ENCODE measurements around the gene GPX2.

GRCh38 chr14:64937821-64938193, 4.7 kb downstream of the GPX2 start:
- TF ChIP-seq CTCF (IDR thresholded peaks at IDR 0.05; ENCODE audit: low read depth, low read length, missing input control), result peak; percentile 35
- no peak for TF ChIP-seq MAX (IDR thresholded peaks at IDR 0.05)
- TF ChIP-seq YY1 (IDR thresholded peaks at IDR 0.05), result no peak
